ENCODE results near the gene TRABD2B.

Gene TRABD2B

DNA sequence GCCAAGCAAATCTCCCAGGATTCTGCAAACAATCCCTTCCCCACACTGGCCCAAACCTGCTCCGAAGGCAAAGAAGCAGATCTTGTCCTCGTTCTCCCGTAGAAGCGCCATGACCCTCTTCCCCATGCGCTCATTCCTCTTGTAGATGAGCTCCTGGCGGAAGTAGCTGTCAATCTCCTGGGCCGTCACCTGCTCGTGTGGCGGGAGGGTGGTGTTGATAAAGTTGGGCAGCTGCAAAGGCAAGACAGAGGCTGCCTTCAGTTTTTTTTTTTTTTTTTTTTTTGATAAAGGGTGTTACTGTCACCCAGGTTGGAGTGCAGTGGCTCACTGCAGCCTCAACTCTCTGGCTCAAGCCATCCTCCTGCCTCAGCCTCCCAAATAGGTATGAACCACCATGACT lies 202.7 kb downstream of the TRABD2B start:
- FAIRE-seq (no peak), DNase-seq (ENCODE audit: insufficient read length, low spot score) (no peak)
- TF ChIP-seq, protein P1, sequence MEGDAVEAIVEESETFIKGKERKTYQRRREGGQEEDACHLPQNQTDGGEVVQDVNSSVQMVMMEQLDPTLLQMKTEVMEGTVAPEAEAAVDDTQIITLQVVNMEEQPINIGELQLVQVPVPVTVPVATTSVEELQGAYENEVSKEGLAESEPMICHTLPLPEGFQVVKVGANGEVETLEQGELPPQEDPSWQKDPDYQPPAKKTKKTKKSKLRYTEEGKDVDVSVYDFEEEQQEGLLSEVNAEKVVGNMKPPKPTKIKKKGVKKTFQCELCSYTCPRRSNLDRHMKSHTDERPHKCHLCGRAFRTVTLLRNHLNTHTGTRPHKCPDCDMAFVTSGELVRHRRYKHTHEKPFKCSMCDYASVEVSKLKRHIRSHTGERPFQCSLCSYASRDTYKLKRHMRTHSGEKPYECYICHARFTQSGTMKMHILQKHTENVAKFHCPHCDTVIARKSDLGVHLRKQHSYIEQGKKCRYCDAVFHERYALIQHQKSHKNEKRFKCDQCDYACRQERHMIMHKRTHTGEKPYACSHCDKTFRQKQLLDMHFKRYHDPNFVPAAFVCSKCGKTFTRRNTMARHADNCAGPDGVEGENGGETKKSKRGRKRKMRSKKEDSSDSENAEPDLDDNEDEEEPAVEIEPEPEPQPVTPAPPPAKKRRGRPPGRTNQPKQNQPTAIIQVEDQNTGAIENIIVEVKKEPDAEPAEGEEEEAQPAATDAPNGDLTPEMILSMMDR (IDR thresholded peaks at IDR 0.05; ENCODE audit: insufficient read depth, missing control alignments): no peak

DNA sequence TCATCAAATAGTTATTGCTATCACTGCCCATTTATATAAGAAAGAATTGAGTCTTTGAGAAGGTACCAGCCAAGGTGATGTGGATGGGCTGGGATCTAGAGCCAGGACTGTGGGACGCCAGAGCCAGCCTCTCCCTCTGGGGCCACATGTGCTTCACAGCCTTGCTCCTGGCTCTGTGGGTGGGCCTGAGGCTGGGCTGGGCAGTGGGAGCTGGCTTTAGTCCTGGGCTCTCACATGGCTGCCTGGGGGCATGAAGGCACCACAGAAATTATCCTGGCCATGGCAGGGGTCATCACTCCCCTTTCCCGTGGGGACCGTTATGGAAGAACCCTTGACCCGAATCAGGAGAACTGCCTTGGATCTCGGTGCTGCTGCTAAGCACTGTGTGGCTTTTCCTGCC lies 203.1 kb downstream of the TRABD2B start:
- DNase-seq (ENCODE audit: insufficient read length, low spot score) (no peak), FAIRE-seq (no peak)
- TF ChIP-seq, protein P1 (IDR thresholded peaks at IDR 0.05; ENCODE audit: insufficient read depth, missing control alignments): no peak

GRCh38 chr1:47793563-47793962 lies 203.6 kb downstream of the TRABD2B start:
- DNase-seq (ENCODE audit: insufficient read length, low spot score): no peak
- no peak for FAIRE-seq
- TF ChIP-seq, protein P1 (IDR thresholded peaks at IDR 0.05; ENCODE audit: insufficient read depth, missing control alignments): no peak

- DNase-seq (ENCODE audit: insufficient read length, low spot score) (no peak), FAIRE-seq (no peak)
- TF ChIP-seq, protein P1 (IDR thresholded peaks at IDR 0.05; ENCODE audit: insufficient read depth, missing control alignments): no peak
Observed at GRCh38 chr1:47792779-47793178, 204.4 kb downstream of the TRABD2B start.

DNA sequence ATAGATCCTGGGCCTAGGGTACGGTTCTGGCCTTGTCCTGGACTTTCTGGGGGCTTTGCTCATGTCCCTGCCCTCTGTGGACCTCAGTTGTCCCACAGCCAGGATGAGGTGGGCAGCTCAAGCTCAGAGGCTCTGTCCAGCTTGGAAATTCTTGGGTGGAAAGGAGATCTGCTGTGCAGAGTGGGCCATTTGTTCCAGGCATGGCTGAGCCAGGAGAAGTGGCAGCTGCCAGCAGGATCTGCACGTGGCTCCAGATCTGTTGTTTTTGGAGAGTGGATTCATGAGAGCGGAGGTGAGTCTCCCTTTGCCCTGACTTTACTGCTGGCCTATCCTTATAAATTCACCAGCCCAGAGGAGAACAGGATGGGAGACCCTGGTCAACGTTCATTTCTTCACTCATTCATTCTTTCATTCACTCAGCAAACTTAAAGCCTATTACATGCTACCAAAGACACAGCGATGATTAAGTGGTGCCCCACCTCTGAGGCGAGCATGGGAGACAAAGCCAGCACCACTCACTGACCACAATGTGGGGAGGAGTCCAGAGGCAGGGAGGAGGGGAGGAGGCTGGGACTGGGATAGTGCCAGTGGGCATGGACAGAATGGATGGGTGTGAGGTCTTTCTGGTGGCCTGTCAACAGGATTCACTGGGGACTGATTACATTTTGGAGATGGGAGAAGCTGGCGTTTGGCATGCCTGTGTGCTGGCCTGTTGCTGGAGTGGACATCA lies 205.1 kb downstream of the TRABD2B start:
- TF ChIP-seq, protein P1 (IDR thresholded peaks at IDR 0.05; ENCODE audit: insufficient read depth, missing control alignments): no peak
- DNase-seq (ENCODE audit: insufficient read length, low spot score): no peak
- FAIRE-seq: no peak

DNA sequence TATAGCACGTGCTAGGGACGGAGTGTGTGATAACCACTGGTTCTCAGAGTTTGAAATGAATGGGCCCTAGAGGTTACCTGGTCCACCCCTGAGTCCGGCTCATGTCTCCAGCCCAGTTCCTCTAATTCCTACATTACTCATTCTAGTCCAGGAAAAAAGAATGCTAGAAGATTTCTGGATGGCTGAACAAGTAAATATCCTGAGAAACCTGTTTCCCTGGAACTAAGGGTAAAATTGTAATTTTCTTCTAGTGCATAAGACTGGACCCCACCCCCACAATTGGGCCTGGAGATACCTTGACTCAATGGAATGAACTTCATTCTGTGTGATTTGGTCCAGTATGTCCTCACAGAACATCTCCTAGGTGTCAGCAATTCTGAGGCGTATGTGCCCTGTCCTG lies 208.4 kb downstream of the TRABD2B start:
- FAIRE-seq: no peak

GRCh38 chr1:47787560-47787959 lies 209.6 kb downstream of the TRABD2B start:
- DNase-seq (ENCODE audit: insufficient read length, low spot score): no peak
- FAIRE-seq: no peak
- TF ChIP-seq, protein P1 (IDR thresholded peaks at IDR 0.05; ENCODE audit: insufficient read depth, missing control alignments): no peak

More for the DNA sequence above, 208.4 kb downstream of the TRABD2B start:
- DNase-seq (ENCODE audit: insufficient read length, low spot score): no peak
- TF ChIP-seq, protein P1 (IDR thresholded peaks at IDR 0.05; ENCODE audit: insufficient read depth, missing control alignments): no peak

Measured in D721Med (cell line).